MM.1S (cell line): ENCODE measurements around the gene ACAD11.

Experiments used
- CTCF ChIP-seq: fragments of 300-600 bp; sonication (generic); IDR thresholded peaks from 2 replicates; pipeline ENCODE4 v1.5.1; 2016; ENCODE audit warnings: antibody characterized with exemption, low read length, mixed read lengths
- EZH2phosphoT487 ChIP-seq: fragments of 300-600 bp; sonication (generic); IDR thresholded peaks from 2 replicates; pipeline ENCODE4 v1.6.1; 2018; ENCODE audit warnings: antibody characterized with exemption, low read length

DNA sequence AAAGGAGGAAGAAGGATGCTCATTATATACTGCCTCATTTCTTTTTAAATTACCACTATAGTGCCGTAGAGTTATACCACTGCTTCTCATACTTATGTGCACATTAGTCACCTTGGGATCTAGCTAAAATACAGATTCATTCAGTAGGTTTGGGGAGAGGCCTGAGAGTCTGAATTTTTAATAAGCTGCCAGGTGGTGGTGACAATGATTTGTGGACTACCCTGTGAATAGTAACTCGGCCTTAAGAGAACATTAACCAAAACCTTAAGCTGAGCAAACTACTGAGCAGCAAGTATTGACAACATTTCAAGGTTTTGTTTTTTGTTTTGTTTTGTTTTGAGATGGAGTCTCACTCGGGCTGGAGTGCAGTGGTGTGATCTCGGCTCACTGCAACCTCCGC, 20.3 kb upstream of the ACAD11 start:
- TF ChIP-seq CTCF (no peak), EZH2phosphoT487 (no peak)
